Subcutaneous abdominal adipose tissue (tissue), 5 donors: ENCODE results near the gene P2RX7.

Experiments used
- H3K27ac ChIP-seq: one replicate; pipeline ENCODE4 v1.7.0; 2013; ENCODE audit warnings: low read depth, mild to moderate bottlenecking, inconsistent platforms, low read length, moderate library complexity
- H3K27me3 ChIP-seq, 5 donors: one replicate each; pipeline ENCODE4 v1.7.0; 2013; ENCODE audit warnings: low read length in 5 of 5, inconsistent platforms in 1 of 5; ENCODE audit not compliant: control insufficient read depth in 5 of 5, insufficient read depth in 4 of 5
- H3K36me3 ChIP-seq, 5 donors: one replicate each; pipeline ENCODE4 v1.7.0; 2013; ENCODE audit warnings: low read length in 5 of 5; ENCODE audit not compliant: control insufficient read depth in 5 of 5, insufficient read depth in 5 of 5
- H3K4me1 ChIP-seq, 5 donors: one replicate each; pipeline ENCODE4 v1.7.0; 2013; ENCODE audit warnings: low read length in 5 of 5, mild to moderate bottlenecking in 3 of 5, moderate library complexity in 1 of 5; ENCODE audit not compliant: control insufficient read depth in 5 of 5, insufficient read depth in 5 of 5
- H3K4me3 ChIP-seq, 5 donors: one replicate each; pipeline ENCODE4 v1.7.0; 2013; ENCODE audit warnings: low read length in 5 of 5, low read depth in 1 of 5
- H3K9ac ChIP-seq, 5 donors: one replicate each; pipeline ENCODE4 v1.7.0; 2013; ENCODE audit warnings: low read length in 5 of 5, mild to moderate bottlenecking in 4 of 5, moderate library complexity in 3 of 5
- H3K9me3 ChIP-seq, 5 donors: one replicate each; pipeline ENCODE4 v1.7.0; 2013; ENCODE audit warnings: low read length in 5 of 5; ENCODE audit not compliant: control insufficient read depth in 5 of 5
- donor health status: healthy.
- donor health status: healthy.
- donor health status: healthy.
- donor health status: healthy.
- donor health status: healthy.

Gene P2RX7

GRCh38 chr12:121132601-121133481 lies at the start of gene P2RX7:
Gene P2RX7, plus strand, starts transcription at chr12:121132876. Its CDS starts 95 bp downstream, at chr12:121132971.
- Histone ChIP-seq H3K36me3 (no peaks in the 10 kb centered on the region), H3K27ac (peak within 1 kb of the TSS; percentile 15), H3K4me3 (peak within 1 kb of the TSS; percentile 75 to 86 (median 80)), H3K27me3 (no peaks in the 10 kb centered on the region), H3K9ac (peak within 1 kb of the TSS in 4 of 5 donors; percentile 22 to 64 (median 47)), H3K9me3 (no peaks in the 10 kb centered on the region), H3K4me1 (peaks cover 2 to 39% (median 21%) of the 10 kb centered on the region in 5 donors)

GRCh38 chr12:121084229-121084628 lies 48.4 kb upstream of the P2RX7 start:
- Histone ChIP-seq H3K9me3 (no peaks in the 10 kb centered on the region), H3K27ac (no peak overlapping the region), H3K9ac (no peak overlapping the region), H3K4me3 (no peak overlapping the region), H3K4me1 (peaks cover 0 to 13% (median 2%) of the 10 kb centered on the region in 5 donors), H3K36me3 (no peaks in the 10 kb centered on the region), H3K27me3 (no peaks in the 10 kb centered on the region)

- H3K27me3 ChIP-seq = no peaks in the 10 kb centered on the region
These were observed 47.6 kb upstream of the P2RX7 start for GRCh38 chr12:121085069-121085468.

GRCh38 chr12:121085506-121086353 lies 46.9 kb upstream of the P2RX7 start:
- H3K4me3 ChIP-seq = no peak overlapping the region
- no peaks in the 10 kb centered on the region for H3K27me3 ChIP-seq
- no peak overlapping the region for H3K27ac ChIP-seq
- H3K36me3 ChIP-seq = no peaks in the 10 kb centered on the region
- H3K4me1 ChIP-seq = peaks cover 0 to 26% (median 3%) of the 10 kb centered on the region in 5 donors
- H3K9me3 ChIP-seq = no peaks in the 10 kb centered on the region
- no peak overlapping the region for H3K9ac ChIP-seq

More at GRCh38 chr12:121085069-121085468, 47.6 kb upstream of the P2RX7 start:
- H3K27ac ChIP-seq = no peak overlapping the region
- H3K4me3 ChIP-seq = no peak overlapping the region
- no peaks in the 10 kb centered on the region for H3K36me3 ChIP-seq
- no peaks in the 10 kb centered on the region for H3K9me3 ChIP-seq
- H3K4me1 ChIP-seq = peaks cover 0 to 22% (median 2%) of the 10 kb centered on the region in 5 donors
- H3K9ac ChIP-seq = no peak overlapping the region

GRCh38 chr12:121086781-121087295 lies 45.8 kb upstream of the P2RX7 start:
- Histone ChIP-seq H3K27me3 (no peaks in the 10 kb centered on the region), H3K4me1 (peaks cover 0 to 26% (median 3%) of the 10 kb centered on the region in 5 donors), H3K36me3 (no peaks in the 10 kb centered on the region), H3K4me3 (no peak overlapping the region), H3K27ac (no peak overlapping the region), H3K9ac (no peak overlapping the region), H3K9me3 (no peaks in the 10 kb centered on the region)

- no peaks in the 10 kb centered on the region for H3K36me3 ChIP-seq
- H3K27me3 ChIP-seq = peaks cover 0 to 5% (median 0%) of the 10 kb centered on the region in 5 donors
- no peaks in the 10 kb centered on the region for H3K9me3 ChIP-seq
- no peak overlapping the region for H3K4me3 ChIP-seq
- H3K27ac ChIP-seq = no peak overlapping the region
- H3K9ac ChIP-seq = no peak overlapping the region
- H3K4me1 ChIP-seq = peaks cover 0 to 26% (median 3%) of the 10 kb centered on the region in 5 donors
These were observed 45.0 kb upstream of the P2RX7 start for GRCh38 chr12:121087467-121088194.

- H3K36me3 ChIP-seq = no peaks in the 10 kb centered on the region
- no peak overlapping the region for H3K27ac ChIP-seq
- no peak overlapping the region for H3K4me3 ChIP-seq
- H3K27me3 ChIP-seq = peaks cover 0 to 7% (median 0%) of the 10 kb centered on the region in 5 donors
- H3K9me3 ChIP-seq = no peaks in the 10 kb centered on the region
- H3K9ac ChIP-seq = no peak overlapping the region
- H3K4me1 ChIP-seq = peaks cover 0 to 26% (median 3%) of the 10 kb centered on the region in 5 donors
These were observed 44.5 kb upstream of the P2RX7 start for GRCh38 chr12:121088195-121088585.

- no peak overlapping the region for H3K9ac ChIP-seq
- no peaks in the 10 kb centered on the region for H3K9me3 ChIP-seq
- no peak overlapping the region for H3K27ac ChIP-seq
- H3K27me3 ChIP-seq = peaks cover 0 to 7% (median 0%) of the 10 kb centered on the region in 5 donors
- no peaks in the 10 kb centered on the region for H3K36me3 ChIP-seq
- no peak overlapping the region for H3K4me3 ChIP-seq
- peaks cover 0 to 26% (median 3%) of the 10 kb centered on the region in 5 donors for H3K4me1 ChIP-seq
These were observed 43.5 kb upstream of the P2RX7 start for GRCh38 chr12:121089031-121089812.
